GM10248 (cell line): ENCODE results near the gene ASB10.

ENCODE experiments used
- CTCF ChIA-PET: fragments of 300-600 bp; sonication (Branson Sonifier 250); formaldehyde crosslinking; extraction: SDS; loops from one replicate; lab custom pipeline; 2021; ENCODE audit warnings: antibody characterized with exemption; lab: Yijun Ruan, JAX
- POLR2A ChIA-PET: fragments of 350-650 bp; sonication (Branson Sonifier 250); formaldehyde crosslinking; extraction: SDS; loops from one replicate; lab custom pipeline; 2020; ENCODE audit warnings: antibody characterized with exemption; lab: Yijun Ruan, JAX
- DNase-seq: peaks from one replicate; pipeline ENCODE4 v3.0.0; 2012; ENCODE audit errors: extremely low spot score
- TF ChIP-seq, protein P1 (sequence below): IDR thresholded peaks from 2 replicates; pipeline ENCODE4 v1.5.1; 2012; ENCODE audit warnings: mild to moderate bottlenecking, low read depth; ENCODE audit errors: extremely low read depth, missing control alignments, control extremely low read depth

ASB10 gene

DNA sequence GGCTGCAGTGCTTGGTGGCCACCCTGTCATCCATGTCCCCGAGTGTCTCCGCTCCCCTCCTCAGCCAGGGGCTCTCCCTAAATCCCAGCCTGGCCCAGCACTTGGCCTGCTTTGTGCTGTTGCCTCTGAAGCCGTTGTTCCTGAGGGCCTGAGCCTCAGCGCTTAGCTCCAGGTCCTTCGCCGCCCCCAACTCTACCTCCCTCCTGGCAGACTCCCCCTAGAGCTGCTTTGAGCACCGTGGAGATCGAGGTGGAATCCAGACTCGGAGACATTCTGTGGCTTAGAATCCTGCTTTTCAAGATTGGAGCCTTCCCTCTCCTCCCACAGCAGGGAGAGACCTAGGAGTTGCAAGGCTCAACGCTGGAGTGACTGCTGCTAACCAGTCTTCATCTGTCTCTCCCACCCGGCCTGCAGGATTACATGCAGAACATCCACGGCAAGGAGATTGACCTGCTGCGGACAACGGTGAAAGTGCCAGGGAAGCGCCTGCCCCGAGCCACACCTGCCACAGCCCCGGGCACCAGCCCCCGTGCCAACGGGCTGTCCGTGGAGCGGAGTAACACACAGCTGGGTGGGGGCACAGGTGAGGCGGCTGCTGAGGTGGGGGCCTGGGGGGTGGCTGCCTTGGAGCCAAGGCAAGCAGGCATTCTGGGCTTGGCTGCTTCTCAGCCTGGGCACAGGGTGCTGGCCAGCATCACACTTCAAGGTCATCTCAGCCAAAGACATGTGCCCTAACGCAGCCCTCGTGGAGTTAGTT lies 52.9 kb downstream of the ASB10 start:
- TF ChIP-seq, protein P1, sequence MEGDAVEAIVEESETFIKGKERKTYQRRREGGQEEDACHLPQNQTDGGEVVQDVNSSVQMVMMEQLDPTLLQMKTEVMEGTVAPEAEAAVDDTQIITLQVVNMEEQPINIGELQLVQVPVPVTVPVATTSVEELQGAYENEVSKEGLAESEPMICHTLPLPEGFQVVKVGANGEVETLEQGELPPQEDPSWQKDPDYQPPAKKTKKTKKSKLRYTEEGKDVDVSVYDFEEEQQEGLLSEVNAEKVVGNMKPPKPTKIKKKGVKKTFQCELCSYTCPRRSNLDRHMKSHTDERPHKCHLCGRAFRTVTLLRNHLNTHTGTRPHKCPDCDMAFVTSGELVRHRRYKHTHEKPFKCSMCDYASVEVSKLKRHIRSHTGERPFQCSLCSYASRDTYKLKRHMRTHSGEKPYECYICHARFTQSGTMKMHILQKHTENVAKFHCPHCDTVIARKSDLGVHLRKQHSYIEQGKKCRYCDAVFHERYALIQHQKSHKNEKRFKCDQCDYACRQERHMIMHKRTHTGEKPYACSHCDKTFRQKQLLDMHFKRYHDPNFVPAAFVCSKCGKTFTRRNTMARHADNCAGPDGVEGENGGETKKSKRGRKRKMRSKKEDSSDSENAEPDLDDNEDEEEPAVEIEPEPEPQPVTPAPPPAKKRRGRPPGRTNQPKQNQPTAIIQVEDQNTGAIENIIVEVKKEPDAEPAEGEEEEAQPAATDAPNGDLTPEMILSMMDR = no peak
- ChIA-PET CTCF (interaction anchor here (1.6 kb wide), 1 partner anchor 22 kb away, joined by 4 read pairs; no protein-coding TSS in a partner anchor), POLR2A (no interaction called here)
- no peak for DNase-seq

DNA sequence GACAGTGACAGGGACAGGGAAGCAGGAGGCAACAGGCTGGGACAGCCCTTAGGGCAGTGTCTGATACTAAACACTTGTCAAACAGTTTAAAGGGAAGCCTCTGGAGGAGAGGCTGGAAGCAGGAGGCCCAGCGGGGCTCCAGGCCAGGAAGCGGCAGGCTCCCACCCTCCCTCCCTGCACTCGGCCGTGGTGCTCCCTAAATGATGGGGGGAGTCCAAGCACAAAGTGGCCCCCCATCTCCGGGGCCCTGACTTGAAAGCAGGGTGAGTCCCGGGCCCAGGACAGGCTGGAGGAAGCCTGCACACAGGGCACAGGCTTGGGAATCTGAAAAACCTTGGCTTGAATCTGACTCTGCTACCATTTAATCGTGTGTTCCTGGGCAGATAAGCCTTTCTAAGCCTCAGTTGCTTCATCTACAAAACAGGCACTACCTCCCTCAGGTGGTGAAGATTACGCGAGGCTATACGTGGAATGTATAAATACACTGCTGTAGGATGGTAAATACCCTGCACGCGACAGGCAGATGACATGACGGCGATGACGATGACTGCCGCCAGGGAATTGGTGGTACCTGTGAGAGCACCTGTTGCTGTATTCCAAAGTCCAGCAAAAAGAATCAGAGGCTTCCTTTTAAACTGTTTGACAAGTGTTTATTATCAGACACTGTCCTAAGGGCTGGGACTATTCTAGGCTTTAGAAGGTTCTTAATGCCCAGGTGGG lies 53.6 kb downstream of the ASB10 start:
- TF ChIP-seq, protein P1 = no peak
- CTCF ChIA-PET = no interaction called here
- POLR2A ChIA-PET = no interaction called here
- no peak for DNase-seq

DNA sequence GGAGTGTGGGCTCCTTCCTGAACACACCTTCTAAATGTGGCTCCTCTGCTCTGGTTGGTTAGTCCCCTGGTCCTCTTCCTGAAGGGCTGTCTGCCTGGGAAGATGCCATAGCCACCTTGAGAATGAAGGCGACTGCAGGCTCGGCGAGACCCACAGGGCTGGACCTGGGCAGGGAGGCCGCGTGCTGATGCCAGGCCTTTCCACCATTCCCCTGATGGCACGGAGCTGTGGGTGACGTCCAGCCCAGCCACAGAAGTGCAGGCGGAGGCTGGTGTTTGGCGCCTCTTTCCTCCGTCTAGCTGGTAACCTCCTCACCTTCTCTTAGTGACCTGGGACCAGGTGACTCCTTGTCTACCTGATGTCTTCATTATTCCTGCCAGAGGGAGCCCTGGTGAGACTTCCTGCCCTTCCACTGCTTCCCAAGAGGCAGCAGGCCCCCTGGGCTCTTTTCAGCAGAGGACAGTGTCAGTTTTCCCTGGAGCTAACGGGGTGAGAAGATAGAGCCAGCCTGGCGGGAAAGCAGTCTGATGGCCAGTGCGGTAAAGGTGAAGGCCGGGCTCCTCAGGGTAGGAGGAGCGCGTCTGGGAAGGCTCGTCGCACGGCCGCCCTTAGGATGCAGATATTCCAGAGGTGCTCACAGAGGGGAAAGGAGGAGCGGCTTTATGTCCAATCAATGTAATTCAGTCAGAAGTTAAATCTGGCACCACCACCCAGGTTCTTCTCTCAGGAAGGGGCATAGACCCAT lies 54.4 kb downstream of the ASB10 start:
- DNase-seq = no peak
- ChIA-PET POLR2A (no interaction called here), CTCF (interaction anchor here (1.2 to 1.6 kb wide), 2 partner anchors 19 to 20 kb away, joined by 3 to 4 read pairs; no protein-coding TSS in a partner anchor)
- TF ChIP-seq, protein P1 = no peak

- TF ChIP-seq, protein P1 = no peak
- DNase-seq = no peak
- POLR2A ChIA-PET = no interaction called here
- CTCF ChIA-PET = interaction anchor here (1.2 to 1.6 kb wide), 2 partner anchors 19 to 20 kb away, joined by 3 to 4 read pairs; no protein-coding TSS in a partner anchor
Observed at GRCh38 chr7:151131592-151132293, 55.3 kb downstream of the ASB10 start.

DNA sequence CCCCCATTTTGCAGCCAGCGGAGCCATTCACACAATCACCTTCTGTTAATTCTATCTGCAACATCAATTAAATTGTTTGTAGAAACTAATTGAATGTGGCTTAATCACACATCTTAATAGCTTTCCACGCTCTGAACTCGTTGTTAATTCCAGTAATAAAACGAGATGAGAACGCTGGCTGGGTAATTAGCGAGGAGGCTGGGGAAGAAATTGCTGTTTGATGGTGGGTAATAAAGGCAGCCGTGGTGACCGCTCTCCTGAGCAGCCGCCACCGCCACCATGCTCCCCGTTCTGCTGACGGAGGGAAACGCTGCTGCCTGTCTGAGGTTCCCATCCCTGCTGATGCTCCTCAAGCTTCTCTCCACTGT lies 55.8 kb downstream of the ASB10 start:
- POLR2A ChIA-PET = no interaction called here

More for the DNA sequence above, 55.8 kb downstream of the ASB10 start:
- DNase-seq = no peak
- TF ChIP-seq, protein P1 = no peak
- CTCF ChIA-PET = interaction anchor here (1.2 to 1.6 kb wide), 2 partner anchors 19 to 20 kb away, joined by 3 to 4 read pairs; no protein-coding TSS in a partner anchor
